ENCODE results near the gene TNFSF10.
"Not testable (repeated sequence)": the region's sequence is repeated elsewhere in the genome, so short reads cannot be mapped to it uniquely, and the experiment has no call there.

TNFSF10 gene

GRCh38 chr3:172543419-172543818 lies 20.2 kb upstream of the TNFSF10 start:
- DNase-seq = no peak

GRCh38 chr3:172542999-172543398 lies 19.8 kb upstream of the TNFSF10 start:
- DNase-seq = no peak

GRCh38 chr3:172541945-172542488 lies 18.8 kb upstream of the TNFSF10 start:
- no peak for DNase-seq

GRCh38 chr3:172540049-172540448 lies 16.8 kb upstream of the TNFSF10 start:
- DNase-seq = no peak

GRCh38 chr3:172539273-172539672 lies 16.0 kb upstream of the TNFSF10 start:
- no peak for DNase-seq

GRCh38 chr3:172538368-172539151 lies 15.3 kb upstream of the TNFSF10 start:
- no peak for DNase-seq

- DNase-seq = no peak
Measured at GRCh38 chr3:172537507-172538158, 14.4 kb upstream of the TNFSF10 start.

- no peak for DNase-seq
Measured at GRCh38 chr3:172536993-172537419, 13.8 kb upstream of the TNFSF10 start.

- DNase-seq = no peak
Measured at GRCh38 chr3:172536505-172536904, 13.3 kb upstream of the TNFSF10 start.

GRCh38 chr3:172530566-172530965 lies 7.3 kb upstream of the TNFSF10 start:
- DNase-seq = no peak

GRCh38 chr3:172530101-172530561 lies 6.9 kb upstream of the TNFSF10 start:
- DNase-seq = no peak

GRCh38 chr3:172528677-172529076 lies 5.4 kb upstream of the TNFSF10 start:
- DNase-seq = no peak

- DNase-seq = no peak
Measured at GRCh38 chr3:172527306-172527705, 4.1 kb upstream of the TNFSF10 start.

- DNase-seq = no peak
Measured at GRCh38 chr3:172525116-172525613, 1.9 kb upstream of the TNFSF10 start.

- no peak for DNase-seq
Measured at GRCh38 chr3:172524611-172525010, 1.4 kb upstream of the TNFSF10 start.

GRCh38 chr3:172521837-172522726 lies 1.1 kb downstream of the TNFSF10 start:
- DNase-seq = not testable (repeated sequence)

- no peak for DNase-seq
Measured at GRCh38 chr3:172520301-172520831, 2.9 kb downstream of the TNFSF10 start.

GRCh38 chr3:172519740-172520139 lies 3.5 kb downstream of the TNFSF10 start:
- DNase-seq = no peak

- no peak for DNase-seq
Measured at GRCh38 chr3:172518929-172519640, 4.1 kb downstream of the TNFSF10 start.

- DNase-seq = no peak
Measured at GRCh38 chr3:172517859-172518466, 5.3 kb downstream of the TNFSF10 start.
